Lower lobe of right lung (tissue), 2 donors: ENCODE data around the gene ASCL3. TPM values are rescaled to one million over a fixed set of nuclear protein-coding genes. Genes with fewer than 3 reads are reported as not detected.

Experiments
- ATAC-seq, 2 donors: fragments of 200-7000 bp; cut with Tn5 transposase; one replicate each; pipeline ENCODE4 v1.9.1; 2020 to 2022; ENCODE audit warnings: mild to moderate bottlenecking in 2 of 2, moderate library complexity in 2 of 2
- DNase-seq: peaks from one replicate; pipeline ENCODE4 v3.0.0-alpha.2; 2020
- H3K27ac ChIP-seq: fragments of 200-600 bp; one replicate; pipeline ENCODE4 v1.8.0; 2022
- H3K27me3 ChIP-seq: fragments of 200-600 bp; one replicate; pipeline ENCODE4 v1.8.0; 2022; ENCODE audit warnings: low read depth
- H3K36me3 ChIP-seq: fragments of 200-600 bp; one replicate; pipeline ENCODE4 v1.8.0; 2022; ENCODE audit warnings: mild to moderate bottlenecking
- H3K4me1 ChIP-seq: fragments of 200-600 bp; one replicate; pipeline ENCODE4 v1.8.0; 2022
- H3K4me3 ChIP-seq: fragments of 200-600 bp; one replicate; pipeline ENCODE4 v1.8.0; 2022; ENCODE audit warnings: mild to moderate bottlenecking
- H3K9me3 ChIP-seq: fragments of 200-600 bp; one replicate; pipeline ENCODE4 v1.8.0; 2022
- intact Hi-C: fragments of 100-400 bp; cut with DNase I; formaldehyde crosslinking; loops from one replicate; pipeline ENCODE4 v1.11.0; 2022
- total RNA-seq: library from RNA; stranded (reverse); fragmentation: NEBNext Ultra II Directional; extraction: Animal tissue kit (Norgen Biotek cat#: 25700); gene quantifications from one replicate; pipeline ENCODE4 v1.2.1, GENCODE V29; 2021
- TF ChIP-seq, protein P1 (sequence below): fragments of 200-600 bp; IDR thresholded peaks from one replicate; pipeline ENCODE4 v1.8.0; 2022; ENCODE audit warnings: antibody characterized with exemption, mild to moderate bottlenecking
- donor health status: DM: no; HTN: yes; CAD: no; lungs with severe emphysema.

ASCL3 gene
- total RNA-seq, 1 donor from 2014 or later = not detected

DNA sequence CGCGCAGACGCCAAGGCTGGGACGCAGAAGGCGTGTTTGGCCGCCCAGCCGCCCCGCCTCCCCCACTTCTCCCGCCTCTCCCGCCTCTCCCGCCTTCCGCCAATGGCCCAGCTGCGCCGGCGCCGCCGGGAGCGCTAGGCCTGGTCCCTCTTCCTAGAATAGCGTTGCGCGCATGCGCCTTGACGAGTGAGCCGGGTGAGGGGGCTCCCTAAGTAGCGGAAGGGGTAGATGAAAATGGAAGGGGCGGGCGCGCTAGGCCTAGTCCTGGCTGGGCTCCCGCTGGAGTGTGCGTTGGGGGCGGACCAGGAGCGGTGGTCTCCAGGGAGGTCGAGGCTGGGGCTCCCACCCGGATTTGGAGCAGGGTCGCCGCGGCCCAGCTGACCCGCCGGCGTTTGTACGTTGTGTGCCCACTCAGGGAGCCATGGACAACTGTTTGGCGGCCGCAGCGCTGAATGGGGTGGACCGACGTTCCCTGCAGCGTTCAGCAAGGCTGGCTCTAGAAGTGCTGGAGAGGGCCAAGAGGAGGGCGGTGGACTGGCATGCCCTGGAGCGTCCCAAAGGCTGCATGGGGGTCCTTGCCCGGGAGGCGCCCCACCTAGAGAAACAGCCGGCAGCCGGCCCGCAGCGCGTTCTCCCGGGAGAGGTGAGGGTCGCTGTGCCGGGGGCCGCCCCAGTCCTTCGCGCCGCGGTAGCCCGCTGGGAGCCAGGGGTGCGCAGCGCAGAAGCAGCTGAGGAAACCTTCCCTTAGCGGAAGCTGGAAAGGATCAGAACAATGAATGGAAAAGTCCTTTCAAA lies 31.6 kb downstream of the ASCL3 start, which contains the start of gene AKIP1:
TSS of gene AKIP1 (plus strand) at position 161 of the 795 bp plus-strand sequence. CDS start at position 422, 261 bp downstream.
- Histone ChIP-seq H3K9me3 (no peaks in the 10 kb centered on the region), H3K36me3 (peaks cover 9% of the 10 kb centered on the region), H3K27ac (peak within 1 kb of the TSS; percentile 90), H3K27me3 (no peaks in the 10 kb centered on the region), H3K4me3 (peak within 1 kb of the TSS; percentile 87), H3K4me1 (peaks cover 40% of the 10 kb centered on the region)
- peak; percentile 98 for ATAC-seq
- TF ChIP-seq, protein P1, sequence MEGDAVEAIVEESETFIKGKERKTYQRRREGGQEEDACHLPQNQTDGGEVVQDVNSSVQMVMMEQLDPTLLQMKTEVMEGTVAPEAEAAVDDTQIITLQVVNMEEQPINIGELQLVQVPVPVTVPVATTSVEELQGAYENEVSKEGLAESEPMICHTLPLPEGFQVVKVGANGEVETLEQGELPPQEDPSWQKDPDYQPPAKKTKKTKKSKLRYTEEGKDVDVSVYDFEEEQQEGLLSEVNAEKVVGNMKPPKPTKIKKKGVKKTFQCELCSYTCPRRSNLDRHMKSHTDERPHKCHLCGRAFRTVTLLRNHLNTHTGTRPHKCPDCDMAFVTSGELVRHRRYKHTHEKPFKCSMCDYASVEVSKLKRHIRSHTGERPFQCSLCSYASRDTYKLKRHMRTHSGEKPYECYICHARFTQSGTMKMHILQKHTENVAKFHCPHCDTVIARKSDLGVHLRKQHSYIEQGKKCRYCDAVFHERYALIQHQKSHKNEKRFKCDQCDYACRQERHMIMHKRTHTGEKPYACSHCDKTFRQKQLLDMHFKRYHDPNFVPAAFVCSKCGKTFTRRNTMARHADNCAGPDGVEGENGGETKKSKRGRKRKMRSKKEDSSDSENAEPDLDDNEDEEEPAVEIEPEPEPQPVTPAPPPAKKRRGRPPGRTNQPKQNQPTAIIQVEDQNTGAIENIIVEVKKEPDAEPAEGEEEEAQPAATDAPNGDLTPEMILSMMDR = no peak
- DNase-seq = peak; percentile 95
- intact Hi-C loops = no loop called here

DNA sequence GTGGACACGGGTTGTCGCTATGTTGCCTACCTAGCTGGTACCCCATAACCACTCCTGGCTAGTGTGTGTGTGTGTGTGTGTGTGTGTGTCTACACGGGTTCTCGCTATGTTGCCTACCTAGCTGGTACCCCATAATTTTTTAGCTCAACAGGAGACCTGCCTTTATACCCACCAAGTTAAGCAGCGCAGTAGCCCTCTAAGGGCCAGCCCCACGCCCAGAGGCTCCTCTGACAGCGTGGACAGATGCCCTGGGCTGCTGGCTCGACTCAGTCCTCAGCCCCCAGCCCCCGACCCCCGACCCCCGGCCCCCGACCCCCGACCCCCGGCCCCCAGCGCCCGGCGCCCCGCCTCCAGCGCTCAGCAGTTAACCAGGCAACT lies 32.2 kb downstream of the ASCL3 start:
- Histone ChIP-seq H3K27ac (peak overlapping the region; percentile 90), H3K4me1 (peaks cover 38% of the 10 kb centered on the region), H3K27me3 (no peaks in the 10 kb centered on the region), H3K36me3 (peaks cover 4% of the 10 kb centered on the region), H3K9me3 (no peaks in the 10 kb centered on the region), H3K4me3 (peak overlapping the region; percentile 87)
- DNase-seq = no peak
- TF ChIP-seq, protein P1 = no peak
- ATAC-seq = peak; percentile 18 to 24
- intact Hi-C loops = no loop called here

DNA sequence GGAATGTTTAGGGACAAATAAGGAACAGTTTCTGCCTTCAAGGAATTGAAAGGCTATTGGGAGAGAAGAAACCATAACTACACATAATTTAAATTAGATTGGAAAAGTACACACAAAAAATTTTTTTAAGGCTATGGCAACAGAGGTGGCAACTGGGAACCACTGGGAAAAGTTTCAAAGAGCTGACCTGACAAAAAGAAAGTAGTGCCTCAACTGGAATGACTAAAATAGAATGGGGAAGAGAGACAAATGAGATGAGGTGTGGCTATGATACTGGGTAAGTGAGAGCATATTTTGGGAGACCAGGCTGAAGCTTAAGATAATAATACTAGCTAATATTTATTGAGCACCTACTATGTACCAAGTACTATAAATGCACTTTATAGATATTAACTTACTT lies 34.7 kb downstream of the ASCL3 start:
- ATAC-seq = no peak
- Histone ChIP-seq H3K27ac (no peak overlapping the region), H3K36me3 (no peaks in the 10 kb centered on the region), H3K4me3 (no peak overlapping the region), H3K9me3 (no peaks in the 10 kb centered on the region), H3K27me3 (no peaks in the 10 kb centered on the region), H3K4me1 (peaks cover 18% of the 10 kb centered on the region)
- TF ChIP-seq, protein P1 = no peak
- intact Hi-C loops = no loop called here
- no peak for DNase-seq

DNA sequence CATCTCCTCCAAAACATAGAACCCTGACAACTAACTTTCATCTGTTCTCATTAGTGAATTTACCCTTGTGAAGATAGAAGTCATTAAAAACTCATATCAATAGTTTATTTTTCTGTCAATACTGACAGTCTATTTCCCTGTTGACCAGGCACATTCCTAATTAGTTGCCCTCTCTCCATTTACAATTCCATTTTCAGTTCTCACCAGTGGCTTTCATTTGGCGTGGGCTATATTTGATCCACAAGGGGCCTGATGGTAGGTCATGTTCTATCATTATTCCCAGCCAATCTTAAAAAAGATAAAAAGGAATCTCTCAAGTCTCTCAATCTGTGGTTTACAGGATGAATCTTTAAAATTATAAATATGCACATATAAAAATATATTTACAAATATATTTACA lies 35.7 kb downstream of the ASCL3 start:
- Histone ChIP-seq H3K27me3 (no peaks in the 10 kb centered on the region), H3K27ac (no peak overlapping the region), H3K9me3 (no peaks in the 10 kb centered on the region), H3K4me1 (peaks cover 13% of the 10 kb centered on the region), H3K4me3 (no peak overlapping the region), H3K36me3 (no peaks in the 10 kb centered on the region)
- intact Hi-C loops = no loop called here
- ATAC-seq = no peak
- TF ChIP-seq, protein P1 = no peak
- DNase-seq = no peak

DNA sequence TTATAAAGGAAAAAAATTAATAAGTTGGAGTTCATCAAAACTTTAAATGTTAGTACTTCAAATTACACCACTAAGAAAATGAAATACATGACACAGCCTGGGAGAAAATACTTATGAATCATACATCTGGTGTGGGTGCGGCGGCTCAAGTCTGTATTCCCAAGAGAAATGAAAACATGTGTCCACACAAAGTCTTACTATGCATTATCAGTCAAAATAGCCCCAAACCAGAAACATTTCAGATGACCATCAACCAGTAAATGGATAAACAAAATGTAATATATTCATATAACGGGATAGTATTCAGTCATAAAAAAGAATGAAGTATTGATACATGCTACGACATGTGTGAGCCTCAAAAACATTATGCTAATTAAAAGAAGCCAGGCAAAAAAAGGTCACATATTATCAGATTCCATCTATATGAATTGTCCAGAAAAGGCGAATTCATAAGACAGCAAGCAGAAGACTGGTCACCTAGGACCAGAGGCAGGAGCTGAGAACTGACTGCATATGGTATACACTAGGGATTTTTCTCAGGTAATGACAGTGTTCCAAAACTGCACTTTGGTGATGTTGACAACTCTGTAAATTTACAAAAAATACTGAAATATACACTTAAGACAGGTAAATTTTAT lies 37.2 kb downstream of the ASCL3 start:
- TF ChIP-seq, protein P1 = no peak
- no peaks in the 10 kb centered on the region for H3K9me3 ChIP-seq
- H3K4me3 ChIP-seq = no peak overlapping the region
- no peaks in the 10 kb centered on the region for H3K27me3 ChIP-seq
- DNase-seq (no peak), ATAC-seq (no peak)
- H3K36me3 ChIP-seq = no peaks in the 10 kb centered on the region
- no peak overlapping the region for H3K27ac ChIP-seq
- peaks cover 9% of the 10 kb centered on the region for H3K4me1 ChIP-seq
- intact Hi-C loops = no loop called here
